K562 treated with DMSO at 1 percent for 24 hours (cell line): ENCODE results near the gene SPRR5. TPM values are rescaled to one million over a fixed set of nuclear protein-coding genes. Genes with fewer than 3 reads are reported as not detected.

Source experiments
- total RNA-seq: library from RNA; unstranded; fragments of 300-600 nt; gene quantifications from 2 replicates; pipeline ENCODE4 v1.2.3, GENCODE V29; 2022; ENCODE audit warnings: low read depth; ENCODE audit not compliant: insufficient read depth

The SPRR5 gene, protein sequence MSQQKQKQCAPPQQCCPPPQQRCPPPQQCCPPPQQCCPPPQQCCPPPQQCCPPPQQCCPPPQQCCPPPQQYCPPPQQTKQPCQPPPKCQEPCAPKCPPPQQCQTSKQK
- total RNA-seq, result not detected in 2 replicates

DNA sequence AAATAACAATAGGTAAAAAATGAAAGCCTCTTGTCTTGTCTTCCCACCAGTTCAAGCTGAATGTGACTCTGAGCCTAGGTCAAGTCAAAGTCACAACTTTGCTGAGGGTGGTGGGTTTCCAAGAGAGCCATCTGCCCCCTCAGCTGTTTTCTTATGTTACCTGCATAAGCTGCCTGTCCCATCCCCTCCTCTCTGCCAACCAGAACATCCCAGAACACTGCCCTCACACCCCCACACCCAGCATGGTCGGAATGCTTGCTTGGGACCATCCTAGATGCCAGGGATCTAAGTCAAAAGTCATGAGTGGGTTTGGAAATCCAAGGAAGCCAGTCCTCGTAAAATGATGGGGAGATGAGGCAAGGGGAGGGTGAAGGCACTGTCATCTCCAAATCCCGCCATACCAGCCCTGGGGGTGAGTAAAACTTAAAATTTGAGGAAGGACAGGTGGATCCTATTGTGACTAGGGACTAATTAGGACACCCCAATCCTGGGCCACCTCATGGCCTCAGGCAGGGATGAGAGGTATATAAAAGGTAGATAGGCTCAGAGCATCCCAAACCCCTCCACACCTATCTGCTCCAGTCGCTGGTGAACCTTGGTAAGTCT lies at the start of gene SPRR5:
SPRR5 (plus strand) TSS at position 556 of the 606 bp plus-strand sequence. CDS start 1,349 bp downstream, outside the sequence.

DNA sequence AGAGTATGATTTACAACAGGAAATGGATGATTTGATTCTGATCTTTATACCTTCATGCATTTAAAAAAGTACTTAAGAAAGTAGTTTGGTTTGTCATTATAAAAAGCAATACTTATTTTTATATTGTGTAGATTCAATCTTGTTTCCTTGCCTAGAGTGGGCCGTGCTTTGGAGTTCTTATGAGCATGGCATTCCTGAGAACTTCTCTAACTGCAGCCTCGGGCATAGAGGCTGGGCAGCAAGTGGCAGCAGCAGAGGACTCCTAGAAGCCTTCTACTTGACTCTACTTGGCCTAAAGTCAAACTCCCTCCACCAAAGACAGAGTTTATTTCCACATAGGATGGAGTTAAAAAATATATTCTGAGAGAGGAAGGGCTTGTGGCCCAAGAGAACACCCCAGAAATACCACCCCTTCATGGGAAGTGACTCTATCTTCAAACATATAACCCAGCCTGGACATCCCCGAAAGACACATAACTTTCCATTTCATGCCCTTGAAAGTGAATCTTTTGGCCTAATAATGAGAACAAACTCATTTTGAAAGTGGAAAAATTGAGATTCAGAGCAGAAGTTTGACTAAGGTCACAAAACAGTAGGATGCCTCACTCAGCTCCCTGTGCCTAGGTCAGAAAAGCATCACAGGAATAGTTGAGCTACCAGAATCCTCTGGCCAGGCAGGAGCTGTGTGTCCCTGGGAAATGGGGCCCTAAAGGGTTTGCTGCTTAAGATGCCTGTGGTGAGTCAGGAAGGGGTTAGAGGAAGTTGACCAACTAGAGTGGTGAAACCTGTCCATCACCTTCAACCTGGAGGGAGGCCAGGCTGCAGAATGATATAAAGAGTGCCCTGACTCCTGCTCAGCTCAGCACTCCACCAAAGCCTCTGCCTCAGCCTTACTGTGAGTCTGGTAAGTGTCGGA lies 39.1 kb upstream of the SPRR5 start, which contains the start of gene IVL:
IVL (plus strand) TSS at position 861 of the 916 bp plus-strand sequence. CDS start 1,252 bp downstream, outside the sequence.

DNA sequence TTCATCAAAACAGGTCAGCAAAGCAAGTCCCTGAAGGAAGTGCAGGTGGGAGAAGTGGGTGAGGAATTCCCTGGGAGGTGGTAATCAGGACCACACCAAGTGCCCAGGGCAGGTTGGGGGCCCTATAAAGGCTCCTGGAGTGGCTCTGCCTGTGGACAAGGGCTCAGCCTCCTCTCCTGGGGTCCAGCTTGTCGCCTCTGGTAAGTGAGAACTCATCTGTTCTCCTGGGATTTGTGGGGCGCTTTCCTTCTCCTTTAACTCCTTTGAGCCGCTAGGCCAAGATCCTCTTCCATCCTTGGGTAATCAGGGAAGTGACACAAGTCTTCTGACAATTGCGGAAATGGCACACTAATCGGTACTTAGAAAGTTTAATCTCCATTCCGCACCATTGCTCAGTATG lies 23.5 kb downstream of the SPRR5 start, which contains the start of gene SPRR4:
SPRR4 (plus strand) TSS at position 154 of the 400 bp plus-strand sequence. CDS start 1,243 bp downstream, outside the sequence.

DNA sequence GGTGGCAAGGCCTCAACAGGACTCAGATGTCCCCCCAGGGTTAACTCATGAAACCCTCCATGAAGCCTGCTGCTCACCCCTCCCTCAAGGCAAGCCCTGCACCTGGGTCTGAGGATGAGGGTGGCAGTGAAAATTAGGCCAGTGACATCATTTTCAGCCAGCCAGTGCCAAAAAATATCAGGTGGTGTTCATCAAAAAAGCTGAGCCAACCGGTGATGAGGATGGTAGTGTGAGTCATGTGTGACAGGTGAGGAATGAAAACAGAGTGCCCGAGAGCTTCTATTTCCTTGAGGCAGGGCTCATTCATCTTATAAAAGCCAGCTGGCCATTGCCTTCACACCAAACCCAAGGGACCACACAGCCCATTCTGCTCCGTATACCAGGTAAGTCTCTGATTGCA lies 36.7 kb downstream of the SPRR5 start, which contains the start of gene SPRR1A:
SPRR1A (plus strand) TSS at position 339 of the 400 bp plus-strand sequence. CDS start 1,150 bp downstream, outside the sequence.

Other genes starting within 250 kb of the SPRR5 start
- gene LCE2A, start 248.9 kb upstream of the SPRR5 start, total RNA-seq, result not detected in 2 replicates
- gene LCE4A, start 239.0 kb upstream of the SPRR5 start, total RNA-seq, result not detected in 2 replicates
- not detected in 2 replicates for gene KPRP, start 189.2 kb upstream of the SPRR5 start, total RNA-seq
- gene LCE1F, start 172.1 kb upstream of the SPRR5 start, total RNA-seq, result not detected in 2 replicates
- gene LCE1E, start 160.9 kb upstream of the SPRR5 start, total RNA-seq, result not detected in 2 replicates
- not detected in 2 replicates for gene LCE1D, start 150.5 kb upstream of the SPRR5 start, total RNA-seq
- gene LCE1C, start 140.6 kb upstream of the SPRR5 start, total RNA-seq, result not detected in 2 replicates
- gene LCE1B, start 135.2 kb upstream of the SPRR5 start, total RNA-seq, result not detected in 2 replicates
- gene LCE1A, start 119.7 kb upstream of the SPRR5 start, total RNA-seq, result not detected in 2 replicates
- not detected in 2 replicates for gene LCE6A, start 104.3 kb upstream of the SPRR5 start, total RNA-seq
- not detected in 2 replicates for gene LCE7A, start 87.2 kb upstream of the SPRR5 start, total RNA-seq
- not detected in 2 replicates for gene SMCP, start 68.9 kb upstream of the SPRR5 start, total RNA-seq
- not detected in 2 replicates for gene IVL, start 38.7 kb upstream of the SPRR5 start, total RNA-seq
- gene SPRR4, start 23.4 kb downstream of the SPRR5 start, total RNA-seq, result not detected in 2 replicates
- gene SPRR1A, start 36.9 kb downstream of the SPRR5 start, total RNA-seq, result not detected in 2 replicates
- not detected in 2 replicates for gene SPRR3, start 54.5 kb downstream of the SPRR5 start, total RNA-seq
- gene SPRR1B, start 84.0 kb downstream of the SPRR5 start, total RNA-seq, result not detected in 2 replicates
- gene SPRR2D, start 93.9 kb downstream of the SPRR5 start, total RNA-seq, result 13.6 and 13.7 TPM in 2 replicates
- not detected in 2 replicates for gene SPRR2A, start 110.3 kb downstream of the SPRR5 start, total RNA-seq
- not detected in 2 replicates for gene SPRR2B, start 124.4 kb downstream of the SPRR5 start, total RNA-seq
- gene SPRR2E, start 147.3 kb downstream of the SPRR5 start, total RNA-seq, result not detected in 2 replicates
- not detected in 2 replicates for gene SPRR2F, start 166.3 kb downstream of the SPRR5 start, total RNA-seq
- not detected in 2 replicates for gene SPRR2G, start 203.7 kb downstream of the SPRR5 start, total RNA-seq